HG03039 (cell line): ENCODE results near the gene IL1RL1.

Experiments used
- ATAC-seq: cut with Tn5 transposase; IDR thresholded peaks from one replicate; pipeline ENCODE4 v1.9.1; 2021; ENCODE audit warnings: mild to moderate bottlenecking, moderate library complexity; ENCODE audit not compliant: unreplicated experiment

IL1RL1 gene

DNA sequence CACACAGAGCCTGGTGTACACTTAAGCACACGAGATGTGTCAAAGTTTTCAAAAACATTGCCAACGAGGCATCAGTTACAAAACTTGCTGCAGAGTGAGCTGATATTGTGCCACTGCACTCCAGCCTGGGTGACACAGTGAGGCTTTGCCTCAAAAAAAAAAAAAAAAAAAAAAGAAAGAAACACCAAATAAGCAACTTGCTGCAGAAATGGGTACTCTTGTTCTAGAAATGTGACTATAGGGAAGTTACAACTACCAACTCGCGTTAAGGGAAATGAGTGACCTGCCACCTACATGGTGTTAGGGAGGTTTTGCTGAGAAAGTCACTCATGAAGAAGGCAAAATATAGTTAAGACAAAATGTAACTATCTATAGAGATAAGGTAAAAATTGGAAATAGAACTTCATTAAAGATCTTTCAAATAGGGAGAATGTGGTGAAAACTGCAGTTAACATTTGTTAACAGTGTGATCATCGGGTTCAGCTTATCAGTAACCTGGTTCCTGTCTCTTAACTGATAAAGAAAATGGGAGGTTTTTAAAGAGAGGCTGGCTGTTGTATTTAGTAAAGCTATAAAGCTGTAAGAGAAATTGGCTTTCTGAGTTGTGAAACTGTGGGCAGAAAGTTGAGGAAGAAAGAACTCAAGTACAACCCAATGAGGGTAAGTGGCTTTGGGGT is at the start of gene IL1RL1:
Gene IL1RL1, plus strand, starts transcription at position 600 of the 677 bp plus-strand sequence. CDS start 26,702 bp downstream, outside the sequence.
- no peak for ATAC-seq

DNA sequence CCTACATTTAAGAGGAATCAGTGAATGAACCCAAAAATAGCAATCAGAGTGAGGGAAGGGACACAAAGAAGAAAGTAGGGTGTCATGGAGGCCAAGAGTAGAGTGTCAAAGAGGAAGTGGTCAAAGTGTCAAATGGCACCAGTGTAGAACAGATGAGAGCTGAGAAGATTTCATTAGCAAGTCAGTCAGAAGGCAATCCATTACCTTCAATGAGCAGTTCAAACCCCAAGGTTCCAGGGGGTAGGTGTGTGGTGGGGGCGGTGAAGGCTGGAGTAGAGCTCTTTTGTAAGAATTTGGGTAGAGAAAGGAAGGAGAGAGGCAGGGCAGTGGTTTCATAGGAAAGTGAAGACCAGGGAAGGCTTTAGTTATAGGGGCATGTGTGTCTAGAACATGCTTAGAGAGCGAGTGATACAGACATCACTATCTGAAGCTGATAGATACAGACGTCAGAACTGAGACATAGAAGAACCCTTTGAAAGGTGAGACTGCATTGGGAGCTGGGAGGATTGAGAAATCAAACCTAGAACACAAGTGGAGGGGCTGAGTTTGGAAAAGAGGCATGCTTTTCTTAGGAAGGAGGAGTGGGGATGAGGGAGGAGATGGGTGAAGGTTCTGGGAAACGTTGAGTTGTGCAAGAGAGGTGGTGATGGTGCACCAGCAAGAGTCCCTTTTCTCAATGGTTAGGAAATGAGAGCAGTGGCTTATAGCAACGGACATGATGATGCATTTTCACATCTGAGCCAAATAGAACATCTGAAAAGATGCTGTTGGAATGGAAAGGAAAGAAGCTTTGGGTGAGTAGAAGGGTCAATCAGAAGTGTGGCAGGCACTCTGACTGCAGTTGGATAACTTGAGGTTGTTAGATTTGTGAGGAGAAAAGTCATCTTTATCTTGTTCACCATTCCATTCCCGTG is 48.9 kb upstream of the IL1RL1 start:
- no peak for ATAC-seq

DNA sequence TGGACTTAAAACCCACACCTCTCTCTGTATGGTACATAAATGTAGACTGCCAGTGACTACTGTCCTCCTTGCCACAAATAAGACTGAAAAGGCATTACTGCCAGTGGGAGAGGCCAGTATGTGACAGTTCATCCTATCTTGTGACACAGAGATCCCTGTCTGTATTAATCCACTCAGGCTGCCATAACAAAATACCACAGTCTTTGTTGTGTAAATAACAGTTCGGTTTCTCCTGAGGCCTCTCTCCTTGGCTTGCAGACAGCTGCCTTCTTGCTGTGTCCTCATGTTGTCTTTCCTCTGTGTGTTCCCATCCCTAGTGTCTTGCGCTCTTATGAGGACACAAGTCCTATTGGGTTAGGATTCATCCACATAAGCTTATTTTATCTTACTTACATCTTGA is 46.4 kb upstream of the IL1RL1 start:
- ATAC-seq, result no peak

DNA sequence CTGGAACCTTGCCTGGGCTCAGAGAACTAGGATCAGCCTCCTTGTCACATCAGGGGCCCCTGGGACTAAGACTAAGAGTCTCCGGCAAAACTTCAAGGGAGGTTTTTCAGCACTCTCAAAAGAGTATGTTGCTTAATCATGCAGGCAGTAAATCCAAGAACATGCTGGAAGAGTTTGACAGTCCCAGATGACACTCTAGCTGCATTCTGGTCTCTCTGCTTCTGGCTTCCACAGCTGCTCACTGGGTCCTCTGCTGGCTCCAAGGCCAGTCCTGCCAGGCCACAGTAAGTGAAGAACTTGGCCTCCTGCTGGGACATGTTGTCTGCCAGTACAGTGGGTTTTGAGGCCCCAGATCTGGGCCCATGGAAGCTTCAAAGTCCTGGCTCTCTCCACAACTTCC is 45.2 kb upstream of the IL1RL1 start:
- ATAC-seq, result no peak

DNA sequence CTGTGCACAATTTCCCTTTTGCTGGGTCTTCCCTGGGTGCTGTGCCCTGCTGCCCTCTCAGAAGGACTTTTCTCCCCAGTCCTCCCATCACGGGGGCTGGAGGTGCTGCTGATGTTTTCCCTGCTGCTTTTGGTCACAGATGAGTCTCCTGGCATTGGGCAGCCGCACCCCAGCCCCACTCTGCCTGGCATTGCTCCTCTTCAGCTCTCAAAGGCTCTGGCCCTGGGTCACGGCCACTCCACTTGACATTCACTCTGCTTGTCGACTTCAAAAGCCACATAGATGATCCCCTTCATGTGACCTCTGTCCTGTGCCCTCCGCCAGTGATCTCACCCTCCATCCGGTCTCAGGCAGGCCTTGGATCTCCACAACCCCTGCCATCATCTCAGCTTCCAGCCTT is 43.6 kb upstream of the IL1RL1 start:
- ATAC-seq, result no peak

DNA sequence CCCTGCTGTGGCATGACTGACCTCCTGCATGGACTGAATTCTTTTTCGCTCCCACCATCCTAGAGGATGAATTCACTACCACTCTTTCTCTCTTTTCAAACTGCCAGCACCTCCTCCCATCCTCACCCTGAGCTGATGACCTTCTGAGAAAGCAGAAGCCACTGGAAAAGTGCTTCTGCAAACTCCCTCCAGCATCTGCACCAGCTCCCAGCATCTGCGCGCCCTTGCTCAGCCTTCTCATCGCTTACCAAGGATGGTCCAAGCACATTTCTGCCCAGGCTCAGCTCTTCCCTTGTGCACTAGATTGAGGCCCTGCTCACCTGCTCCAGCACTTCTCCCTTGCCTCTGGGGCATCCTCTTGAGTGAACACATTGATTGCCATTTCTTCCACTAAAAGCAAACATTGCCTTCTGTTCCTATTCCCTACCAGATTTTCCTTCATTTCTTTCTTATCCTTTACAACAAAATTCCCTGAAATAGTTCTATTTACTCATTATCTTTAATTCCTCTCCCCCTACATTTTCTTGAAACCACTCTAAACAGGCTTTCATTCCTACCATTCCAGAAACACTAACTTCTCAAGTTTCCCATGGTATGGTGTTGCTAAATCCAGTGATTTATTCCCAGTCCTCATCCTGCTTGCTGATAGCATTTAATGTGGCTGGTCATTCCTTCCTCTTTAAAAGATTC is 42.7 kb upstream of the IL1RL1 start:
- ATAC-seq, result no peak

DNA sequence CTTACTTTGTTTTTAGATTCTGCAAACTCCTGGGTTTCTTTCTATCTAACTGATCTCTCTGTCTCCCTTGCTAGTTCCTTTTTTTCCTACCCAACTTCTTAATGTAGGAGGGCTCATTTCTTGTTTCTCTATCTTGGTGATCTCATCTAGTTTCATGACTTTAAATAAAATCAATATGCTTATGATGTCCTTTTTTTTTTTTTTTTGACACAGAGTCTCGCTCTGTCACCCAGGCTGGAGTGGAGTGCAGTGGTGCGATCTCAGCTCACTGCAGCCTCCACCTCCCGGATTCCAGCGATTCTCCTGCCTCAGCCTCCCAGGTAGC is 42.2 kb upstream of the IL1RL1 start:
- no peak for ATAC-seq

DNA sequence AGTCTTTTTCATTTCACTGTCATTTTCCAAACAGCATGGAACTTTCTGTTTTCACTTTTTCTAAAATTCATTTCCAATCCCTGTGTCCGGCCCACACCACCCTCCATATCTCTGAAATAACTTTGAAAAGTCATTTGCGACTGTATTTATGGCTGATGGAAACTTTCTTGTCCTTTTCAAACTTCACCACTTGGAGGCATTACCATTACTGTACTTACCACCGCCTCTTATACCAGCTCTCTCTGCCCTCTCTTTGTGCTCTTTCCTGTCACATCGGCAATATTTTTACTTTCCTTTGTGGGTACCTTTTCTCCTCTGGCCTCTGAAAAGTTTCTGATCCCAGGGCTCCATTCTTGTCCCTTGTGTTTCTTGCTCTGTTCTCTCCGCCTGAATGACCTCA is 39.5 kb upstream of the IL1RL1 start:
- no peak for ATAC-seq

DNA sequence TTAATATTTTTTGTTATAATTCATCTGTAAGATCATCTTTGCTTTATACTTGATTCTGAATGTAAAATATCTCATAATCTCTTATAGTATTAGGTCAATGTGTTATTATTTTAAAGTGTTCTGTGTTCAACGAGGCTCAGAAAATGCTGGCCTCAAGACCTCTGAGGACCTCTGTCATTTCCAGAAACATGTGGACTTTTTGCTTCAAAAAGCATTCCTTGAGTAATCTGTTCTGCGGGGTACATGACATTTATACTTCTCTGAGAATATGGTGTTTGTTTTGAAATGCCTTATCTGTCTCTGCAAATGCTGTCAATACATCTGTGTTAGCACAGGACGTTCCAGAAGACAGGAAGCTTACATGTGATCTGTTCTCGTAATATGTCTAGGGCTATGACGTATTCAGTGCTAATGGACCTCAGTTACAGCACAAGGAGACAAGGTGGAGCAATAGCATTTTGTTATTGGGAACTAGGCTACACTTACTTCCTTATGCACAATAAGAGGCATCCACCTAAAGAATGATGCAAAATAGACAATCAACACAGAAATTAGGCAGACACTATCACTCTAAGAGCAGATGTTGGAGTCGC is 37.6 kb upstream of the IL1RL1 start:
- ATAC-seq, result no peak

DNA sequence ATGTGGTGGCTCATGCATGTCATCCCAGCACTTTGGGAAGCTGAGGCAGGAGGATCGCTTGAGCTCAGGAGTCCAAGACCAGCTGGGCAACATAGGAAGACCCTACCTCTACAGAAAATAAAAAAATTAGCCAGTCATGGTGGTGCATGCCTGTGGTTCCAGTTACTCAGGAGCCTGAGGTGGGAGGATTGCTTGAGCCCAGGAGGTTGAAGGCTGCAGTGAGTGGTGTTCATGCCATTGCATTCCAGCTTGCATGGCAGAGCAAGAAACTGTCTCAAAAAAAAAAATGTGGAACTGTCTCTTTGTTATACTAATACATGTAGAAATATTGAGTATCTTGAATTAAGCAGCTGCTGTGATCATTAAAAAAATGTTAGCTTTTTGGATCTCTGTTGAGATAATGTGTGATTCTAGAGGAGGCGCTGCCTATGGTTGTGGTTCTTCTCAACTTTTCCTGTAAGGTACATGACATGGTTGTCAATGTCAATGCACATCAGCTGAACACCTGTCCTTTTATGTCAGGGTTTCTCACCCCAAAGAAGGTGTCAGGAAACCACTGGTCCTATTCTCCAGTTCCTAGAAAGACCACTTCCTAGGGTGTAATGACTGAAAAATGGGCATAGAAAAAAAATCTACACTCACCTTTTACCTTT is 34.7 kb upstream of the IL1RL1 start:
- no peak for ATAC-seq

DNA sequence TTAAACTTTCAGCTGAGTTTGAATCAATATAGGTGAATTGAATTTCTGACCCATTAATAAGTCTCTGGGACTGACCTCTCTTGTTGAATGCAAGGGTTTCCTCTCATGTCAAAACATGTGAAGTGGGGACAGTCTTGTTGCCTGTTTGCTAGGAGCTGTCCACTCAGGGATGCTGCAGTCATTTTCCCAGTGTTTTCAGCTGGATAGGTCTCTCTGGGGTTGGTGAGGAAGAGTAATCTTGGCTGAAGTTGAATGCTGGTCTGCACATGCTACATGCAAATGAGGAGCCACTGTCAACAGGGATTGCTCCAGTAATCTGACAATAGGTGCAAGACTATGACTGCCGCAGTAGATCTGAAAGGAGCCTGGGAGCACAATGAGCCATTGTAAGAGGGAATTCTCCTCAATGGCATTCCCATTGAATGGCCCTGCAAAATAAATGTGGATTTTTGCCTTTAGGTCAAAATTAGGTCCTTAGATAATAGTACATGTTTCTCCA is 34.1 kb upstream of the IL1RL1 start:
- no peak for ATAC-seq

DNA sequence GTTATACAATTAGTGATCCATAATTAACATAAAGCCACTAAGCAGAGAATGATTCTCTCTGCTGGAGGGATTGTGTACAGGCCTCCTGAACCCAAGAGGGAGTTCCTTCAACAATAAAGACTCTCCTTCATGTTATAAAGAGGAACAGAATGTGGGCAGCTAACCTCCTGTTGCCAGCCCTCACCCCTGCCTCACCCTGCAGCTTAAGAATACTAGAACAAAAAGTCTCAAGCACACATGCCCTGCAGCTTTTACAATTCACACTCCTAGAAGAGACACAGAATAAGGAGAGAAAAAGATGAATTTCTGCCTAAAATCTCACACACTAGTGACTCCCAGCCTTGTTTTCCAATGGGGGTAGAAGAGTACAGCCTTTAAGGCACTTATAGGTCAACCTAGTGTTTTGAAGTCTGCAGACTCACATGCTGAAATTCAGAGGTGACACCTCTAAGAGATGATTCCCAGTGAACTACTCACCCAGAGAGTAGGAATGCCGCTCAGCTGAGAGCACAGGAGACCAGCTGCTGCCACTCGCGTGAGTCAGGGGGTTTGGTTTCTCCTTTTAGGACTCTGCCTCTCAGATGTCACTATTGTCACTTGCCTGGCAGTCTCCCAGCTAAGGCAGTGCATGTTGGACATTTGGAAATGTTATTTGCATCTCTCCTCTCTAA is 32.5 kb upstream of the IL1RL1 start:
- no peak for ATAC-seq

DNA sequence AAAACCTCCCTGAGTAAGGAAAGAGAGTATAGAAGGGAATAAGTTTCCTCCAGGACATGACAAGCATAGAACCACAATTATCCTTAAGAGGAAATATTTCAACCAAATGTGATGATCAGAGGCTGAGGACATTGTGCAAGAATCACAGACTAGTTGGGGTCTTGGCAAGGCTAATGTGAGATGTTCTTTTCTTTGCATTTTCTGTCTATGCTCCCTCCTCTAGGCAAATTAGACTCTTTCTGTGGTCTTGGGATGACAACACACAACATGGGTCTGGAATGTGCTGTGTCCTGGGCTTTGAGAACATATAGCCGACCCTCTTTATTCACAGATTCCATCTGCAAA is 32.0 kb upstream of the IL1RL1 start:
- no peak for ATAC-seq

DNA sequence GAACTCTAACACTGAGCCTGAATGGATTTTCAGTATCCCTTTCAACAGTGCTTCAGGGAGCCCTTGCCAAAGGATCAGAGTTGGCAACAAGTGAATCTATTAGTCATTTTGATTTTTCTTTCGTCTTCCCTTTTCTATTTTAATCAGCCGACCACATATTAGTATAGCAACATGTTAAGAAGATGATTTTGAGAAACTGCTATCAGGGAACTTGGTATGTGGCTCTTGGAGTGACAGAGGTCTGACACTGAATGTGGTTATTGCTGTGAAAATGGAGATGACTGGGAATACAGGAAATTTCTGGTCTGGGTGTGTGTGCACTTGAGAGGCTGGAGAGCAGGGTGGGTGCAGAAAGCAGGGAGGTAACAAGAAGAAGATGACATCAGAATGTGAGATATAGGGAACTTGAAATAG is 28.7 kb upstream of the IL1RL1 start:
- no peak for ATAC-seq

DNA sequence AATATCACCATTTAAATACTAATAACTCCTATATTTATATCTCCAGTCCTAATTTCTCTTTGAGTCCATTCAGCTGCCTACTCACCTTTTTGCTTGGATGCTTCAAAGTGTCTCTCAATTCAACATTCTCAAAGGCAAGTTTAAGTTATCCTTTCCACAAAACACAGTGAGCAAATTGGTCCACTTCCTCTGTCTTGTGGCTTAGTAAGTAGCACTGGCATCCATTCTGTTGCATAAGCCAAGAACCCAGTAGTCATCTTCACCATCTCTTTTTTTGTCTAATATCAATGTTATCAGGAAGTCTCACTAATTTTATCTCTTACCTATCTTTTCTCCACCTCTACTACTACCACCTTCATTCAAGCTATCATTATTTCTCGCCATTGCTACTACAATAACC is 27.4 kb upstream of the IL1RL1 start:
- ATAC-seq, result no peak

DNA sequence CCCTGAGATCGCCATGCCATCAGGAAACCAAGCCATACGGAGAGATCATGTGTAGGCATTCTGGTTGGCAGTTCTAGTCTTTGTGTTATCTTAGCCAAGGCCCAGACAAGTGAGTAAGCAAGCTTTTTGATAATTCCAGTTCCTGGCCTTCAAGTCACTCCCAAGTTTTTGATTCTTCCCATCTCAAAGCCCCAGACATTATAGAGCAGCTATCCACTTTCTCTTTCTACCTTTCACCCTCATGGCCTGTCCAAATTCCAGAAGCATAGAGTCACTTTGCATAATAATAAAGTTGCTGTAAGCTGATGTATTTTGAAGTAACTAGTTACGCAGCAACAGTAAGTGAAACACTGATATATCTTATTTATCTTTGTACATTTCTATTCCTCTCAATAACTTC is 26.8 kb upstream of the IL1RL1 start:
- no peak for ATAC-seq

DNA sequence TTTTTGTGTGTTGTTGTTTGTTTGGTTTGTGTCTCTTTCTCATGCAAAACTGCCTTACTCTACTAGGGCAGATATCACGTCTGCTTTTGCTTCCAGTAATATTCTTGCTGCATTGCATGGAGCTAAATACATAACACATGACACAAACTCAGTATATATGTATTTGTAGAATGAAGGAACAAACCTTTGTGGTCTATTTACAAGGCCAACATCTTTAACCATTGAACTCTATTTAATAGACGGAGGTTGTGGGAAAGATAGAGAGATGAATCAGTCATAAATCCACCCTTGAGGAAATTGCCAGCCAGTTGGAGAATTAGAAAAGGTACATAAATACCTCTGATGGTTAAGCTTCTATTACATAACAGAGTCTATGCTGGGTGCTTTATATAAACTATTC is 26.0 kb upstream of the IL1RL1 start:
- ATAC-seq, result no peak

DNA sequence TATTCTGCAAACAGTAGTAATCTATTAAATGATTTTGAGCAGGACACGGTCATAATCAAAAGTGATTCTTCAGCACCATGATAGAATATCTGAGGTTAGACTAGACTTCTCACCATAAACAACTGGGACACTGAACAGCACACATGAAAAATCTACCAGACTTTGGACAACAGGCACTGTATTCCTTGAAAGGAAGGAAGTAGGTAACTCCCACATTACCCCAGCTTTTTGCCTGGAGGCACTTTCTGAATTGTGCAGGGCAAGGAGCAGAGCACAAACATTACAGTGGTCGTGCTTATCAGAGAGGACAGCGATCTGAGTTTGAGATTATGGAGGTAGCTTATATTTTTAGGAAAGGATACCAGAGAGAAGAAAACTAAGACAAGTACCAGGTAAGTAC is 25.3 kb upstream of the IL1RL1 start:
- ATAC-seq, result no peak

DNA sequence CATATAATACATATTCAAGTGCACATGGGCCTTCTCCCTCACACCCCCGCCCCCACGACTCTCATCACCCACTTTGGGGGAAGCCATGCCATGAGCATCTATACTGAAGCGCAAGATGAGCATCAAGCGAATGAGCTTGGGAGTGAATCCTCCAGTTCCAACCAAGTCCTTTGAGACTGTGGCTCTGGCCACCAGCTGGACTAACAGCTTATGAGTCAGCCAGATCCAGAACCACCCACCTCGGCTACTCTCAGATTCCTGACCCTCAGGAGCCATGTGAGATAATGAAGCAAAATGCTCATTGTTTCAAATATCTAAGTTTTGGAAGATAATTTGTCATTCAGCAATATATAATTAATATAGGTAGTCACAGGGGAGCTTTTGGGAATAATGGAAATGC is 22.2 kb upstream of the IL1RL1 start:
- no peak for ATAC-seq

DNA sequence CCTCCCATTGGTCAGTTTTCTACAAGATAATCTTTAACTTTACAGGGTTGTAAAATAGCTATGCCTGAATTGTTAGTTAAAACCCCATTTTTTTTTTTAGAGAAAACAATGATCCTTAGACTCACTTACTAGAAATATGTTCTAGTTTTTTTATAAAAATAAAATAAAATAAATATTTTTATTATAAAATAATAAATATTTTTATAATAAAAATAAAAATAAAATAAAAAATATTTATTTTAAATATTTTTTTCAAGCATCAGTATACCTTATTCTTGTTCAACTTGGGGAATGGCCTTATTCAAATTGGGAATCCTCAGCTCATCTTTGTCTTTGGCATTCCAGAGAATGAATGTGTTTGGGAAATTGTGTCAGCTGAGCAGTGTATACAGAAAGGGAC is 20.8 kb upstream of the IL1RL1 start:
- no peak for ATAC-seq
